Stimulated activated CD4-positive, alpha-beta T cell treated with anti-CD3 and anti-CD28 coated beads, Interleukin-2, amount 100 ng/mL, for 24 hours (primary cell): ENCODE results near the gene POU6F2.
"Not testable (repeated sequence)": the region's sequence is repeated elsewhere in the genome, so short reads cannot be mapped to it uniquely, and the experiment has no call there.

Experiments used
- DNase-seq, 2 donors: peaks; one replicate each; pipeline ENCODE4 v3.0.0-alpha.2; 2020

Gene POU6F2

GRCh38 chr7:38977685-38978084 is at the start of gene POU6F2:
Gene POU6F2 (plus strand): TSS chr7:38977909. CDS start chr7:38977954, 45 bp downstream.
- DNase-seq: no peak

GRCh38 chr7:38928506-38928905 is 49.2 kb upstream of the POU6F2 start:
- DNase-seq: no peak

GRCh38 chr7:38929460-38930171 is 48.1 kb upstream of the POU6F2 start:
- DNase-seq: no peak

- peak; percentile 47 to 73 for DNase-seq
These were observed 45.1 kb upstream of the POU6F2 start for GRCh38 chr7:38932509-38933168.

GRCh38 chr7:38934051-38934450 is 43.7 kb upstream of the POU6F2 start:
- no peak for DNase-seq

GRCh38 chr7:38934536-38934935 is 43.2 kb upstream of the POU6F2 start:
- DNase-seq: no peak

GRCh38 chr7:38936641-38937040 is 41.1 kb upstream of the POU6F2 start:
- DNase-seq: no peak

GRCh38 chr7:38938001-38938485 is 39.7 kb upstream of the POU6F2 start:
- no peak for DNase-seq

- DNase-seq: no peak
These were observed 39.1 kb upstream of the POU6F2 start for GRCh38 chr7:38938589-38938988.

GRCh38 chr7:38940774-38941173 is 36.9 kb upstream of the POU6F2 start:
- DNase-seq: no peak

- no peak for DNase-seq
These were observed 35.2 kb upstream of the POU6F2 start for GRCh38 chr7:38942431-38943051.

GRCh38 chr7:38947541-38947940 is 30.2 kb upstream of the POU6F2 start:
- not testable (repeated sequence) for DNase-seq

- no peak for DNase-seq
These were observed 27.4 kb upstream of the POU6F2 start for GRCh38 chr7:38950309-38950708.

- DNase-seq: no peak
These were observed 26.5 kb upstream of the POU6F2 start for GRCh38 chr7:38951213-38951612.

- DNase-seq: no peak
These were observed 24.5 kb upstream of the POU6F2 start for GRCh38 chr7:38953227-38953626.

GRCh38 chr7:38953971-38954370 is 23.7 kb upstream of the POU6F2 start:
- no peak for DNase-seq

GRCh38 chr7:38955892-38956291 is 21.8 kb upstream of the POU6F2 start:
- no peak for DNase-seq

- DNase-seq: no peak
These were observed 15.7 kb upstream of the POU6F2 start for GRCh38 chr7:38962028-38962427.

- no peak for DNase-seq
These were observed 12.8 kb upstream of the POU6F2 start for GRCh38 chr7:38964921-38965320.

GRCh38 chr7:38973760-38974159 is 3.9 kb upstream of the POU6F2 start:
- no peak for DNase-seq

GRCh38 chr7:38975944-38976392 is 1.7 kb upstream of the POU6F2 start:
- no peak for DNase-seq

GRCh38 chr7:38978491-38978890 is 782 bp downstream of the POU6F2 start:
- DNase-seq: no peak

- DNase-seq: no peak
These were observed 14.5 kb downstream of the POU6F2 start for GRCh38 chr7:38992203-38992602.

GRCh38 chr7:39001595-39001994 is 23.9 kb downstream of the POU6F2 start:
- DNase-seq: no peak
